ENCODE data around the gene PTGES.
A peak's percentile ranks its signal among the peaks of the same experiment; 100 is the strongest.

Gene PTGES

DNA sequence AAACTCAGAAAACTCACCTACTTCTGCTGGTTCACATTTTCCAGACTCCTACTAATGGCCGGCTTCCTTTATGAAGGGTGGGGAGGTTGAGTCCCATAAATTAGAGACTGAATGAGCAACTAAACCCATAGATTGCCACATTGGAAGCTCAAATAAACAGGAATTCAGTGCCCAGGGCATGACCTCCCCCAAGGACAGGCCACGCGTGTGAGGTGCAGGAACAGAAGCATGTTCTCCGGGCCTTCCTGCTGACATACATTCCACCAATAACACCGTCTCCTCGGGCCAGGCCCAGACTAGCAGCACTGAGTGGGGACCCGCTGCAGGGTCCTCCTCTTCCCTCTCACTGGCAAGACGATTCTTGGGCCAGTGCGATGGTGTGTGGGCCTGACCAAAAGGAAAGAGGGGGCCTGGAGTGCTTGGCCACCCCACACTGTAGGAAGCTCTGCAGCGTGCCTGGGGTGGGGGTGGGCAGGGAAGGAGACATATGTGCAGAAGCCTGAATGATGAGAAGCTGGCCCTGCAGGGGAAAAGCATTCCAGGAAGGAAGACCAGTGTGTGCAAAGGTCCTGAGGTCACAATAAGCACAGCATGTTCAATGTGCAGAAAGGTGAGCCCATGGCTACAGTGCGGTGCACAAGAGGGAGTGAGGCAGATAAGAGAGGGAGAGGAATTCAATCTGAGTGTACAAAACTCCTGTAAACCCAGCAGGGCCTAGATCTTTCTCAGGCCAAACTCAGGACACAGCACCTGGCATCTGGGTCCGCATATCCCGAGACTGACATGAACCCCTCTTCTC is 12.0 kb downstream of the PTGES start:
- DNase-seq, result no peak

DNA sequence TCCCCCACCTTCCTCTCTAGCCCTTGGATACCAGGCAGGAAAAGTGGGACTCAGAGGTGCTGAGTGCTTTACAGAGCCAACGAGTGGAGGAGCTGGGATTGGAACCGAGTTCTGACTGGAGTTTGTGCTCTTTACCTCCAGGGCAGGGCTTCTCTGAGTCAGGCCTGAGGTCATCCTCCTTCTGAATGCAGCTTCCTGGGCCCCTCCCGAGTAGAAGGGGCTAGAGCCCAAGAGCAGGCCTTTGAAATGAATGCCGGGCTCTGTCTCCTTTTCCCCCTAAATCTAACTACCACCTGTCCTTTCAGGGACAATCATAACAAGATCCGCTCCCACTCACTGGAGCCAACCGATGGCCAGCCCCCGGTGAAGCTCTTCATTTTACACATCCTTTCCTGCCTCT is 12.7 kb downstream of the PTGES start:
- no peak for DNase-seq

DNA sequence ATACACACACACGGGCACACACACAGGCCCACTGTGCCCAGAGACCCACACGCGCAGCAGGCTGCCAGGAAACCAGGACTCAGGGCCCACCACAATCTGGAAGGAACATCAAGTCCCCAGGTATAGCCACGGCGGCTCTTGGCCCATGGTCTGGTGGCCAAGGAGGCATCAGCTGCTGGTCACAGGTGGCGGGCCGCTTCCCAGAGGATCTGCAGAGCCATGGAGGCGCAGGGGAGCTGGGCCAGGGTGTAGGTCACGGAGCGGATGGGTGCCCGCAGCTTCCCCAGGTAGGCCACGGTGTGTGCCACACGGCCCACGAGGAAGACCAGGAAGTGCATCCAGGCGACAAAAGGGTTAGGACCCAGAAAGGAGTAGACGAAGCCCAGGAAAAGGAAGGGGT is 13.4 kb downstream of the PTGES start:
- no peak for DNase-seq

DNA sequence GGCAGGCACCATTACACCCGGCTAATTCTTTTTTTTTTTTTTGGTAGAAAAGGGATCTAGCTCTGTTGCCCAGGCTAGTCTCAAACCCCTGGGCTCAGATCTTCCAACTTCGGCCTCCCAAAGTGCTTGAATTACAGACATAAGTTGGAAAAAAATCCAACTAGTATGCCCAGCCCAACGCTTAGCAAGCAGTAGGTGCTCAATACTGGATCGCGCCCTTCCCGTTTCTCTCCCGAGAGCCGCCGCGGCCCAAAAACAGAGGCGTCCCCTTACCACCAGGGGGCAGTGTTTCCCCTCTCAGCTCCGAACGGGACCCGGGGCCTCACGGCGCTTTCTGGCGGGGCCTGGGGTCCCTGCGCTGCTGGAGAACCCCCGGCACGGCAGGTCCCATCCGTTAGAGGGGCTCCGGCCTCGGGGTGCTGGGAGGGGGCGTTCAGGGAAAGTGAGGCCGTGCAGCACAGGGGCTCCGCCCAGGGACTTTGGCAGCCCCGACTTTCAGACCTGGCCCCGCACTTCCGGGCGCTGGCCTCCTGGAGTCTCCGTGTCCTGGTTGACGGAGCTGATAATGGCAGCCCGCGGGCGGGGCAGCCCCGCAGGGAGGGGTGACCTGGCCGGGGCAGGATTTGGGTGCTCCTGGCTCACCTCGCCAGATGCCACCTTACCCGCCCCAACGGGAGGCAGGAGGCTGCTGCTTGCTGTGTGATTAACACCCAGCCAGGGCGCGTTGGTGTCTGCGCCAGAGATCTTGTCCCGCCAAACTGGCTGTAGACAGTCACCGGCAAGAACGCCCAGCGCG is 15.2 kb downstream of the PTGES start:
- DNase-seq, result peak; percentile 83

DNA sequence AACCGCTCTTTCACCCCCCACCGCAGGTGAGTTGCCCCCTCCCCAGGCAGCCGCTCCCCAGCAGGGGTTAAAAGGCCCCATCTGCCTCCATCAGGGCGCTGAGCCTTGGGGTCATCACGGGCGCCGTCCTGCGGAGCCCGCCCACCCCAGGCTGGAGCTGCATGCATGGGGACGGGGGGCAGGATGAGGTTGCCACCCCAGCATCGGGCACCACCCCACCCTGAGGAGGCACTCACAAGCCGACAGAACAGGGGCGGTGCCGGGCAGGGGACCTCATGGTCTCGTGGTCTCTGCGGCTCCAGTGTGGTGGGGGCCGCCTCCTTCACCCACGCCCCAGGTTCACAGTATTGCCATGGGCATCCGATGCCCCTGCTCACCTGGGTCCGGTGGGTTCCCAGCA is 16.5 kb downstream of the PTGES start:
- DNase-seq, result no peak

DNA sequence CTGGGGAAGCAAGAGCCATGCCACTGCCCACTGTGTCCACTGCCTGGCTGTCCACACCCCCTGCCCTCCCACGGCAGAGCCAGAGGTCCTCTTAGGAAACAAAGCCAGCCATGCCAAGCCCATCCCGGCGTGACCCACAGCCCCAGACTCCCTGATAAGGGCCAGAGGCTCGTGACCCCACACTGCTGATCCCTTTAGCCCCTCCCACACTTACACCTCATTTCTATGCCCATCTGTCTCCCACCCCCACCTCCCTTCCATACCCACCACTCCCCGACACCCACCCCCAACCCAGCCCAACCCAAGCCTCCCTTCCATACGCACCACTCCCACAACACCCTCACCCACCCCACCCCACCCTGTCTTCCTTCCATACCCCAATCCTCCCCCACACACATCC is 17.3 kb downstream of the PTGES start:
- no peak for DNase-seq

DNA sequence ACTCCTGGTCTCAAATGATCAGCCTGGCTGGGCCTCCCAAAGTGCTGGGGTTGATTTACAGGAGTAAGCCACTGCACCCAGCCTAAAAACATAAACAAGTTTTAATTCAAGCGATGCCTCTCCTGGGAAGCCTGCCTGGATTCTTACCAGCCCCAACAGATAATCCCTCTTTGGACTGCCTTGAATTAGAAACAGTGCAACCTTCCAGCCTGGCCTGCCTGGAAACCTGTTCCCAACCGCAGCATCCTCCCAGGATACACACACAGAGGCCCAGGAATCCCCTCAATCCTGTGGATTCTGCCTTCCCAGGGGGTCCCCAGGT is 19.2 kb downstream of the PTGES start:
- no peak for DNase-seq

DNA sequence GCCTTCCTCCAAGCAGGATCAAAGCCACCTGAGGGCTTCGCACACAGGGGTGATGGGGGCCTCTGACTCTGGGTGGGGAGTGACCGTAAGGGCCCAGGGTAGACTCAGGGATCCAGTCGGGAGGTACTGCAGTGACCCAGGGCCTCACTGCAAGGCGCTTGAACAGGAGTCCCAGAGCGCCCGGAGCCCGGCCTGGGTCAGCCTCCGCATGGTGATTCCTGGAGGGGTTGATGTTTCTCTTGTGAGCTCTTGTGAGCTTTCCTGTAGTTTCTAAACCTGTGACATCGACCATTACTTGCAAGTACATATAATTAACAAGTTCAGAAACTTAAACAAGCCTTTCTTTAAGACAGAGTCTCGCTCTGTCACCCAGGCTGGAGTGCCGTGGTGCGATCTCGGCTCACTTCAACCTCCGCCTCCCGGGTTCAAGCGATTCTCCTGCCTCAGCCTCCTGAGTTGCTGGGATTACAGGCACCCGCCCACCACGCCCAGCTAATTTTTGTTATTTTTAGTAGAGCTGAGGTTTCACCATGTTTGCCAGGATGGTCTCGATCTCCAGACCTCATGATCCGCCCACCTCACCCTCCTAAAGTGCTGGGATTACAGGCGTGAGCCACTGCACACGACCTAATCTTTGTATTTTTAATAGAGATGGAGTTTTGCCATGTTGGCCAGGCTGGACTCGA is 19.8 kb downstream of the PTGES start:
- DNase-seq, result no peak

DNA sequence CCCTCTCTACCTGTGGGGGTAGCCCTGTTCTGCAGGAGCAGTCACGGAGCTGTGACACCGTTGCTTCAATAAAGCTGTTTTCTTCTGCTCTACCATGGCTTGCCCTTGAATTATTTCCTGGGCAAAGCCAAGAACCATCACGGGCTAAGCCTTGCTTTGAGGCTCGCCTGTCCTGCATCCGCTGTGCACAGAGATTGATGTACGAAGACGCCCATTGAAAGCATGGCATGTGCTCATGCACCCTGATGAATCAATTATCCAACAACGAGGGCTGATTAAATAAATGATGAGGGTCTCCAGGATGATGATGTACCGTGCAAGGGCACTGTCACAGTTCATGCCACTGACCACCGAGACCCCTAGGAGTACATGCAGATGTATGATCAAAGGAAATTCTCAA is 20.7 kb downstream of the PTGES start:
- no peak for DNase-seq

DNA sequence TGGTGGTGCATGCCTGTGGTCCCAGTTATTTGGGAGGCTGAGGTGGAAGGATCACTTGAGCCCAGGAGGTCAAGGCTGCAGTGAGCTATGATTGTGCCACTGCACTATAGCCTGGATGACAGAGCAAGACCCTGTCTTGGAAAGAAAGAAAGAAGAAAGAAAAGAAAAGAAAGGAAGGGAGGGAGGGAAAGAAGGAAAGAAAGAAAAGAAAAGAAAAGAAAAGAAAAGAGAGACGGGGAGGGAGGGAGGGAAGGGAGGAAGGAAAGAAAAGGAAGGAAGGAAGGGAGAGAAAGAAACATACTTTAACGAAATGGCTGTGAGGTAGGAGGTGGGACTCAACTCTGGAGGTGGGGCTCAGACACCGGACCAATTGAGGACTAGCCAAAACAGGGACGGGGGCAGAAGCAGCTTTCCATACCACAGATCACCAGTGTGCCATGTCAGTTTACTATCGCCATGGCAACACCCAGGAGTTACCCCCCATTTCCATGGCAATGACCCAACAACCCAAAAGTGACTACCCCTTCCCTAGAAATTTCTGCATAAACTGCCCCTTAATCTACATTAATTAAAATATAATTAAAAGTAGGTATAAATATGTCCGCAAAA is 21.3 kb downstream of the PTGES start:
- no peak for DNase-seq

DNA sequence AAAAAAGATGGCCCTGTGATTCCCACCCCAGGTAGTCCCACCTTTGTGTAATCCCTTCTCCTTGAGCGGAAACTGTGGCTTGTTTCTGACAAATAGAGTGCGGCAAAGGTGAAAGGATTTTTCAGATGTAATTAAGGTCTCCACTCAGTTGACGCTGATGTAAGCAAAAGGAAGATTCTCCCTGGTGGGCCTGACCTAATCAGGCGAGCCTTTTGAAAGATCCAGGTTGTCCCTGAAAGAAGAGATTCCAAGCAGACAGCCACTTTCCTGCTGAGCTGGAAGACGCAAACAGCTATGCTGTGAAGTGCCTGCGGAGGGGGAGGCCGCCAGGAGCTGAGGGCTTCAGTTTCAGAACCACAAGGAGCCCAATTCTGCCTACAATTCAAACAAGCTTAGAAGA is 24.1 kb downstream of the PTGES start:
- no peak for DNase-seq

DNA sequence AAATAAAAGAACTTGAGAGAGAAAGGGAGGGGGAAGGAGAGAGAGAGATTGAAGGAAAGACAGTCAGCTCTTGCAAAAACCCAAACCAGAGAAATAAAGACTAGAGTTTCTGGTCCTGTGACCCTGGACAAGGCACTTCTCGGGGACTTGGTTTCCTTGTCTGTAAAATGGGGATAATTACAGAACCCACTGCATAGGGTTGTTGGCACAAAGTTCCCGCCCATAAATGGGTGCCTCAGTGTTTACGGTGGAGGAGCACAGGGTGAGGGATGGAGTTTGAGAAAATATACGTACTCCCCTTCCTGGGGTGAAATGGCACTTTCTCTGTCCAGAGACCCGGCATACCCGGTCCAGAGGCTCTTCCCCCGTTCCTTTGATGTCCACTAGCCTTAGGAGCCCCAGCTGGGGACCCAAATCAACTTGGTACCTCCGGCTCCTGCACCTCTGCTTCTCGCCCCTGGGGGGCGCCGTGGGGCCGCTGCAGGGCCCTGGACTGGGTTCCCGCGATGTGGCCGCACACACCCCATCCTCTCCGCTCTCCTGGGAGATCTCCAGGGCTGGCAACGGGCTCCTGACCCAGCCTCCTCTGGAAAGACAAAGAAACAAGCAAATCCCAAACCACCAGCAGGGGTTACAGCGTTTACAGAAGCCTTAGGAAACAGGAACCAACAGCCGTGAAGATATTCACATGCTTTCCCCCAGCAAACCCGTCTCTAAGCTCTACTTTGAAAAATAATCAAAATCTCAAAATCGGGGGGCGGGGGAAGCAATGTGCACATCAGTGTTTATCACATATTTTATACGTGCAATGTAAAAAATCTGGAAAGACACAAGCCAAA is 26.3 kb downstream of the PTGES start:
- peak; percentile 56 for DNase-seq

DNA sequence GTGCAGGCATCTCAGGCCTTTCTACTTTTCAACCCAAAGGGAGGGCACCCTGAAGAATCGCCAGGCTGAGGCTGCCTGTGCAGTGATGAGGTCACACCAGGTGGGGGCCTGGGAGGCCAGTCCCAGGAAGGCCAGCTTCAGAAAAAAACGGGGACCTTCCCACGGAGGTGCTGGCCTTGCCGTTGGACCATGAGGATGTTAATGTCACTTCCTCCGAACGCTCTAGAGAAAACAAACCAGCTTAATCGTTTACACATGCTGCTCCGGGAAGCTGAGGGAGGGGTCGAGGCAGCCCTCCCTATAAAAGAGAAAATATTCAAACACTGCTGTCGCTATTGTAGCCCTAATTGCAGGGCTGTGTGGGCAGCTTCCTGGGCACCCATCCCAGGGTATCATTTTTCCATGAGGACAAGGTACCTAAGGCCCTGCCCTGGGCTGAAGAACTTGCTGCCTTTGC is 27.0 kb downstream of the PTGES start:
- DNase-seq, result no peak

DNA sequence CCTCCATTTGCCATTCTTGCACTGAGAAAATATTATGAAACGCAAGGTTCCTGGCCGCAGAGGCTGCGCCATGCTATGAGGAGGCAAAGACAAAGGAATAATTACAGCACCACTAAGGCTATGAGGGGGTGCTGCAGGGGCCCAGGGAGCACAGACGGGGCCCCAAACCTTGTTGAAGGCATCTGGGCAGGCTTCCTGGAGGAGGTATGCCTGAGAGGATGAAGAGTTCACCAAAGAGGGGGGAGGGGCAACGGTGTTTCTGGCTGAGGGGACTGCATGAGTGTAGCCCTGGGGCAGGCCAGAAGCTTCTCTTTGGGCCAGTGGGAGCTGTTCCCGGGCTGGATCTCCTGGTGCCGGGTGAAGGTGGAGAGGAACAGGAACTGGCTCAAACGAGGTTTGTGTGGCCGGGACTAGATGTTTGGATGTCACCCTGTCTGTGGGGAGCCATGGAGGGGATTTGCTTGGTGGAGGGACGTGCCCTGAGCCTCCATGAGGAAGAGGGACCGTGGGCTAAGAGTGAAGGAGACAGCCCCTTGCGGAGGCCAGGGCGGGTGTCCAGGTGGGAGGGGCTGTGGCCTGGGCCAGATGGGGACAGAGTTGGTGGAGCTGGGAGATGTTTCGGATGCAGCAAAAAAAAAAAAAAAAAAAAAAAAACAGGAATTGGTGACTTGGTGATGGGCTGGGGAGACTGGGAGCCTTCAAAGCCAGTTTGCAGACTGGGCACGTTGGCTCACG is 28.2 kb downstream of the PTGES start:
- DNase-seq, result no peak

DNA sequence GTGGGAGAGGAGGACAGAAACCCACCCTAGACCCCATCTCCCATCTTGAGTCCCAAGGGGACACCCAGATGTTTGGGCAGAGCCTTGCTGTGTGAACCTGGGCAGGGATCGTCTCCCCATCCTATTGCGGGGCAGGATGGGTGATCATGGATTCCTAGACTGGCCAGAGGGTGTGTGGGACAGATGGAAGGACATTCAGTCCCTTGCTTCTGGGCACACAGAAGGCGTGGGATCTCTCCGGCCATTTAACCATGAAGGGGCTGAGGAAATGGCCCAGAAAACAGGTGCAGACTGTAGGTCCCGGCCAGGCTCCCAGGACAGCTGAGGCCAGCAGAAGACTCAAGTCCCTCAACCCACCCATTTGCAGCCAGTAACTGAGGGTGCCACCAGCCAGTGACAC is 29.9 kb downstream of the PTGES start:
- no peak for DNase-seq

DNA sequence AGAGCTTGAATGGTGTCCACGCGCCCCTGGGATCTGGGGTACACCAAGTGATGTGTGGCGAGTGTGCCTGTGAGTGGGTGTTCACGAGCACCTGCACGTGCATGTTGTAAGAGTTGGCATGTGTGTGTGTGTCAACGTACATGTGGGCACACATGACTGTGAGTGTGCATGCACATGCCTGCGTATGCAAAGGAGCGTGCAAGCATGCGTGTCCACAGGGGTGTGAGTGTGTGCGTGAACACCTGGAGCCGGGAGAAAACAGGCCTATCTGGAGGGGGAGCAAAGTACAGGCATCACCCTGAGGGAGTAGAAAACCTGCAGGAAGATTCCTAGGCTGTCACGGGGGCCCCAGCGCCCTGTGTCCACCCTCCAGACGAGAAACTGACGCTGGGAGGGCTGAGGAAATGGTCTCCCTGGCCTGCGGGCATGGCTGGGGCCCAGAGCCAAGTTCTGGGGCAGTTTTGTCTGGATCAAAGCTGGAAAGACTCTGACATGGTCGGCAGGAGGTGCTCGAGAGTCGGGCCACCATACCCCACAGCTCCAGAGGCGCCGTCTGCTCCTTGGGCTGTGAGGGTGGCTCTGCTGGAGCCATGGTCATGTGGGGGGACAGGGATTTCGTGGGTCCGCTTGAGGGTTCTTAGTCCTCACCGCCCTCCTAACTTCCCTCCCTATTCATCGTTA is 31.8 kb downstream of the PTGES start:
- DNase-seq, result no peak

DNA sequence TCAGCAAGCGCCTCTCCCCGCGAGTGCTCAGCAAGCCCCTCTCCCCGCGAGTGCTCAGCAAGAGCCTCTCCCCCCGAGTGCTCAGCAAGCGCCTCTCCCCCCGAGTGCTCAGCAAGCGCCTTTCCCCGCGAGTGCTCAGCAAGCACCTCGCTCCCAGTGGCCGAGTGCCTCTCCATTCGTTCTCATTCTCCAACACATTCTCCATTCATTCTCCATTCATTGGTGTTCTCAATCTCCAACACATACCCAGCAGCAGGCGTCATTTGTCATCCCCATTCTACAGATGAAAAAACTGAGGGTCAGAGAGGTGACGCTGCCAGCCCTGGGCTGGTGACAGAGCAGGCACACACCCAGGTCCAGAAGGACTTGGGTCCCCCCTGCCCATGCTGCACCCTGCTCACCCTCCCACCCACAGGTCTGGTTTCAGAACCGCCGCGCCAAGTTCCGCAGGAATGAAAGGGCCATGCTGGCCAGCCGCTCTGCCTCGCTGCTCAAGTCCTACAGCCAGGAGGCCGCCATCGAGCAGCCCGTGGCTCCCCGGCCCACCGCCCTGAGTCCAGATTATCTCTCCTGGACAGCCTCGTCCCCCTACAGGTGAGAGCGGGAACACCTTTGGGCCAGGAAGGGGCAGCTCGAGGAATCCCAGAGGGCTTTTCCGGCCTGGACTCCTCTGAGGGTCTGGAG is 32.5 kb downstream of the PTGES start:
- no peak for DNase-seq

DNA sequence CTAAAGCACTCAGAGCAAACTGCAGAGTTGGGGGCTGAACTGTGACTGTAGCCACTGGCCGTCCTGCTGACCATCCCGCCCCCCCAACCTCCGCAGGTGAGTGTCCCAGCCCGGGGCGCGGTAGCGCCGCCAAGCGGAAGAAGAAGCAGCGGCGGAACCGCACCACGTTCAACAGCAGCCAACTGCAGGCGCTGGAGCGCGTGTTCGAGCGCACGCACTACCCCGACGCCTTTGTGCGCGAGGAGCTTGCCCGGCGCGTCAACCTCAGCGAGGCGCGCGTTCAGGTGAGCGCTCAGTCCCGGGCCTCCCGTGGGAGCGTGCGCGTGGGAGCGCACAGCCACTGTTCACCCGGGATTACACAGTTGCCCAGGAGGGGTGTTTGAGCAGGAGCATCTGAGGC is 33.7 kb downstream of the PTGES start:
- no peak for DNase-seq

DNA sequence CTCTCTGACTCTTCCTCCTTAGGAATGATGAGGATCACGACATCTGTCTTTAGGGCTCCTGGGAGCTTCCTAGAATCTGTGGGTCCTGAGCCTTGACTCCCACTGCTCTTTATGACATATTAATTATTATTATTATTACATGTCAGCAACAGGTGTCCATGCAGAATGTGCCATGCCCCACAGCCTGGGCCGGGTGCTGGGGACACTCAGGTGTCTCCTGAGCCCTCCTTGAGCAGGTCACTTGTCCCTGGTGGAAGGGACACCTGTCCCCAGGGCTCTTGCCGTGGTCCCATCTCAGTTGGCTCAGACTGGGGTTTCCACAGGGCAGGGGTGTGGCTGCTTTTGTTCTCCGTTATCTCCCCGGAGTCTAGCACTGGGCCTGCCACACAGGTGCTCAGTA is 34.2 kb downstream of the PTGES start:
- no peak for DNase-seq

DNA sequence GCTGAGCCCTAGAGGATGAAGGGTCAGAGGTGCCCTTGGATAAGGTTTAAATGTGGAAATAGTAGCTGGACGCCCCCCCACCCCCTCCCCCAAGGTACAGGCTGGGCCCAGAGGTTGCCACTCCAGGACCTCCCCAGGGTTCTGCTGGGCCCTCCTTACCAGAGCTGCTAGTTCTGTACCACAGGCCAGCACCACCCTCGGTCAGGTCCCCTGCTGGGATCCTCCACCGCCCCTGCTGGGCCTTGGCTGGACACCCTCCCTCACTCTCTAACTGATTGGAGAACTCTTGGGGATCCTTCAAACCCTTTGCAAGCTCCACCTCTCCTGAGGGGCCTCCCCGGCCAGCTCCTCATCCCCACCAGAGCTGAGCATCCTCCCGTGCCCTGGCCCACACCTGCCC is 34.9 kb downstream of the PTGES start:
- DNase-seq, result no peak

DNA sequence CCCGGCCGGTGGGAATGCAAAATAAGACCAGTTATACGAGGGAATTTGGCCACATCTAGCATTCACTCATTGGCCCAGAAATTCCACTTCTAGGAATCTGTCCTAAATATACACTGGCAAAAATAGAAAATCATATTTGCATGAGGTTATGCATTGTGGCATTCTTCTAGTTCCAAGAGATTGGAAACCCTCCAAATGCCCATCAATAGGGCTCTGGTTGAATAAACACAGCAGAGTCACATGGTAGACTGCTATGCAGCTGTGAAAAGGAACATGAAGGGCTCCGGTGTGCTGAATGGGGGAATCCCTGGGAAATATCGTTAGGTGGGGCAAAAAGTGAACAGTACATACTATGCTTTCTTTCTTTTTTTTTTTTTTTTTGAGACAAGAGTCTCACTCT is 36.8 kb downstream of the PTGES start:
- DNase-seq, result no peak

All from stimulated activated CD4-positive, alpha-beta T cell treated with anti-CD3 and anti-CD28 coated beads, Interleukin-1b, Interleukin-23, amount 100 ng/mL, for 48 hours (primary cell).